ENCODE data around the gene HBA2.
"Not testable (repeated sequence)": the region's sequence is repeated elsewhere in the genome, so short reads cannot be mapped to it uniquely, and the experiment has no call there.

The HBA2 gene

DNA sequence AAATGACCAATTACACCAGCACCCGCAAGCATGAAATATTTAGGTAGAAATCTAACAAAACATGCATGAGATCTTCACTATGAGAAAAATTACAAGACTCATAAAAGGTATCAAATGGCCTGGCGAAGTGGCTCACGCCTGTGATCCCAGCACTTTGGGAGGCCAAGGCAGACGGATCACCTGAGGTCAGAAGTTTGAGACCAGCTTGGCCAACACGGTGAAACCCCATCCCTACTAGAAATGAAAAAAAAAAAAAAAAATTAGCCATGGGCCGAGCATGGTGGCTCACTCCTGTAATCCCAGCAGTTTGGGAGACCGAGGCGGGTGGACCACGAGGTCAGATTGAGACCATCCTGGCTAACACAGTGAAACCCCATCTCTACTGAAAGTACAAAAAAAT, 31.4 kb downstream of the HBA2 start:
- DNase-seq, result not testable (repeated sequence)

GRCh38 chr16:209359-209758, 36.7 kb downstream of the HBA2 start:
- DNase-seq, result not testable (repeated sequence)

DNA sequence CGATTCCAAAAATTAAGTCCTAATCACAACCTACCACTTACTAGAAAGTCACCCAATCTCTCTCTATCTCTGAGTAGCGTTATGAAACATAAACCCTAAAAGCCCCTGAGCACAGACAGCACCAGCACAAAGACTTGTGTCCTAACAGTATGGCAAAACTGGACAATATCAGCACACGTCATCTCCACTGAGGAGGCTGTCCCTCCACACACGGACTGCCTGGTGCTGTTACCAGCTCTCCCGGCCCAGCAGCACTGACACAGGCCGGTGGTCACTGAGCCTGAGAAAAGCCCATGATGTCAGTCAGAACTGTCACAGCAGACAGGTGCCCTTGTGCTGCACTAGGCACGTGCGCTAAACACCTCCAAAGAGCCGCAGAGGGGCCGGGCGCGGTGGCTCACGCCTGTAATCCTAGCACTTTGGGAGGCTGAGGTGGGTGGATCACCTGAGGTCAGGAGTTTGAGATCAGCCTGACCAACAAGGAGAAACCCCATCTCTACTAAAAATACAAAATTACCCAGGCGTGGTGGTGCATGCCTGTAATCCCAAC, 39.0 kb downstream of the HBA2 start:
- not testable (repeated sequence) for DNase-seq

- no peak for DNase-seq
Measured at GRCh38 chr16:212999-213398, 40.3 kb downstream of the HBA2 start.

DNA sequence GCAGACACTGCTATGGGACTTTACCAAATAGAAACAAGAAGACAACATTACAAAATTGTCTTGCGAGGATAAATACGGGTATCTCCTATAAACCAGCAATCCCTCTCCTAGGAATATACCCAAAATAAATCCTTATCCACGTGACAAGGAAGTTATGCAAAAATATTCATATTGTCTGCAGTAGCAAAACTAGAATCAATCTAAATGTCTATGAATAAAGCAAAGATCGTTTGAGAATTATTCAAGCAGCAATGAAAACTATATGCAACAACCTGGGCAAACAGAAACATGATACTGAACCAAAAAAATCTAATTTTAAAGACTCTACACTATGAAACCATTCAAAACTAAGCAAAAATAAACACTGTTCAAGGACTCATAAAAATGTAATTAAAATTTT, 47.3 kb downstream of the HBA2 start:
- no peak for DNase-seq

Measured in SHP77 (cell line).